ENCODE data around the gene STOX2. TPM values are rescaled to one million over a fixed set of nuclear protein-coding genes. Genes with fewer than 3 reads are reported as not detected.

Gene STOX2
- not detected for polyA plus RNA-seq

- Mint-ChIP-seq H3K36me3 (no peaks in the 10 kb centered on the region), H3K4me3 (peak within 1 kb of the TSS; percentile 6 to 73 (median 46)), H3K27me3 (peaks cover 29% of the 10 kb centered on the region), H3K4me1 (peaks cover 3 to 7% (median 4%) of the 10 kb centered on the region in 3 donors), H3K27ac (no peak within 1 kb of the TSS), H3K9me3 (peaks cover 3 to 9% (median 6%) of the 10 kb centered on the region in 3 donors)
Observed at GRCh38 chr4:183905081-183905592, at the start of gene STOX2. Gene STOX2 (plus strand): TSS chr4:183905307. CDS start chr4:183906791, 1,484 bp downstream.

- Mint-ChIP-seq H3K36me3 (no peaks in the 10 kb centered on the region), H3K4me3 (no peak overlapping the region), H3K9me3 (no peaks in the 10 kb centered on the region), H3K27ac (no peak overlapping the region), H3K27me3 (peaks cover 5% of the 10 kb centered on the region), H3K4me1 (no peaks in the 10 kb centered on the region)
Observed at GRCh38 chr4:183855323-183856190, 49.5 kb upstream of the STOX2 start.

GRCh38 chr4:183857040-183857439 is 48.1 kb upstream of the STOX2 start:
- Mint-ChIP-seq H3K27ac (no peak overlapping the region), H3K9me3 (no peaks in the 10 kb centered on the region), H3K36me3 (no peaks in the 10 kb centered on the region), H3K4me3 (no peak overlapping the region), H3K27me3 (peaks cover 5% of the 10 kb centered on the region), H3K4me1 (no peaks in the 10 kb centered on the region)

- no peak overlapping the region for H3K4me3 Mint-ChIP-seq
- H3K4me1 Mint-ChIP-seq: no peaks in the 10 kb centered on the region
- H3K9me3 Mint-ChIP-seq: no peaks in the 10 kb centered on the region
- H3K27me3 Mint-ChIP-seq: peaks cover 5% of the 10 kb centered on the region
- H3K36me3 Mint-ChIP-seq: no peaks in the 10 kb centered on the region
- H3K27ac Mint-ChIP-seq: no peak overlapping the region
Observed at GRCh38 chr4:183858011-183858615, 47.0 kb upstream of the STOX2 start.

- Mint-ChIP-seq H3K36me3 (no peaks in the 10 kb centered on the region), H3K27ac (no peak overlapping the region), H3K4me1 (no peaks in the 10 kb centered on the region), H3K27me3 (peaks cover 9% of the 10 kb centered on the region), H3K4me3 (no peak overlapping the region), H3K9me3 (no peaks in the 10 kb centered on the region)
Observed at GRCh38 chr4:183860119-183860518, 45.0 kb upstream of the STOX2 start.

- H3K27ac Mint-ChIP-seq: no peak overlapping the region
- H3K9me3 Mint-ChIP-seq: peaks cover 0 to under 1% (median 0%) of the 10 kb centered on the region in 3 donors
- no peaks in the 10 kb centered on the region for H3K4me1 Mint-ChIP-seq
- H3K4me3 Mint-ChIP-seq: no peak overlapping the region
- H3K36me3 Mint-ChIP-seq: no peaks in the 10 kb centered on the region
- H3K27me3 Mint-ChIP-seq: peaks cover 9% of the 10 kb centered on the region
Observed at GRCh38 chr4:183860731-183861130, 44.4 kb upstream of the STOX2 start.

GRCh38 chr4:183861426-183861825 is 43.7 kb upstream of the STOX2 start:
- no peak overlapping the region for H3K27ac Mint-ChIP-seq
- H3K36me3 Mint-ChIP-seq: no peaks in the 10 kb centered on the region
- peaks cover 13% of the 10 kb centered on the region for H3K27me3 Mint-ChIP-seq
- H3K4me1 Mint-ChIP-seq: no peaks in the 10 kb centered on the region
- no peak overlapping the region for H3K4me3 Mint-ChIP-seq
- peaks cover 0 to 2% (median 0%) of the 10 kb centered on the region in 3 donors for H3K9me3 Mint-ChIP-seq

GRCh38 chr4:183863155-183863825 is 41.8 kb upstream of the STOX2 start:
- no peaks in the 10 kb centered on the region for H3K36me3 Mint-ChIP-seq
- H3K9me3 Mint-ChIP-seq: peaks cover 0 to 2% (median 0%) of the 10 kb centered on the region in 3 donors
- H3K27ac Mint-ChIP-seq: no peak overlapping the region
- H3K27me3 Mint-ChIP-seq: peaks cover 12% of the 10 kb centered on the region
- H3K4me3 Mint-ChIP-seq: no peak overlapping the region
- H3K4me1 Mint-ChIP-seq: no peaks in the 10 kb centered on the region

- no peak overlapping the region for H3K4me3 Mint-ChIP-seq
- no peaks in the 10 kb centered on the region for H3K4me1 Mint-ChIP-seq
- H3K27ac Mint-ChIP-seq: no peak overlapping the region
- peaks cover 0 to 2% (median 0%) of the 10 kb centered on the region in 3 donors for H3K9me3 Mint-ChIP-seq
- no peaks in the 10 kb centered on the region for H3K36me3 Mint-ChIP-seq
- peaks cover 14% of the 10 kb centered on the region for H3K27me3 Mint-ChIP-seq
Observed at GRCh38 chr4:183867247-183867646, 37.9 kb upstream of the STOX2 start.

- Mint-ChIP-seq H3K27me3 (peaks cover 13% of the 10 kb centered on the region), H3K4me3 (no peak overlapping the region)
Observed at GRCh38 chr4:183870997-183871396, 34.1 kb upstream of the STOX2 start.

GRCh38 chr4:183871581-183871980 is 33.5 kb upstream of the STOX2 start:
- Mint-ChIP-seq H3K4me1 (no peaks in the 10 kb centered on the region), H3K27me3 (peaks cover 8% of the 10 kb centered on the region), H3K36me3 (no peaks in the 10 kb centered on the region), H3K4me3 (no peak overlapping the region), H3K9me3 (no peaks in the 10 kb centered on the region), H3K27ac (no peak overlapping the region)

More at GRCh38 chr4:183870997-183871396, 34.1 kb upstream of the STOX2 start:
- Mint-ChIP-seq H3K4me1 (no peaks in the 10 kb centered on the region), H3K36me3 (no peaks in the 10 kb centered on the region), H3K27ac (no peak overlapping the region), H3K9me3 (no peaks in the 10 kb centered on the region)

- no peak overlapping the region for H3K27ac Mint-ChIP-seq
- H3K27me3 Mint-ChIP-seq: peaks cover 8% of the 10 kb centered on the region
- no peaks in the 10 kb centered on the region for H3K36me3 Mint-ChIP-seq
- no peak overlapping the region for H3K4me3 Mint-ChIP-seq
- no peaks in the 10 kb centered on the region for H3K9me3 Mint-ChIP-seq
- no peaks in the 10 kb centered on the region for H3K4me1 Mint-ChIP-seq
Observed at GRCh38 chr4:183872531-183872930, 32.6 kb upstream of the STOX2 start.

GRCh38 chr4:183873409-183874185 is 31.5 kb upstream of the STOX2 start:
- H3K9me3 Mint-ChIP-seq: no peaks in the 10 kb centered on the region
- peaks cover 4% of the 10 kb centered on the region for H3K27me3 Mint-ChIP-seq
- no peak overlapping the region for H3K27ac Mint-ChIP-seq
- no peaks in the 10 kb centered on the region for H3K36me3 Mint-ChIP-seq
- no peak overlapping the region for H3K4me3 Mint-ChIP-seq
- no peaks in the 10 kb centered on the region for H3K4me1 Mint-ChIP-seq

GRCh38 chr4:183875251-183875825 is 29.8 kb upstream of the STOX2 start:
- Mint-ChIP-seq H3K27me3 (peaks cover 4% of the 10 kb centered on the region), H3K4me3 (no peak overlapping the region), H3K9me3 (no peaks in the 10 kb centered on the region), H3K36me3 (no peaks in the 10 kb centered on the region), H3K4me1 (no peaks in the 10 kb centered on the region), H3K27ac (no peak overlapping the region)
